Epithelial cell of prostate (primary cell): ENCODE measurements around the gene MICU1.
"Not testable (repeated sequence)": the region's sequence is repeated elsewhere in the genome, so short reads cannot be mapped to it uniquely, and the experiment has no call there.

Experiments
- DNase-seq: peaks from one replicate; pipeline ENCODE4 v3.0.0-alpha.2; 2011; ENCODE audit warnings: low read depth, low spot score
- H3K27ac ChIP-seq: fragments of 450-650 bp; 2 replicates; pipeline ENCODE4 v1.5.1; 2017; ENCODE audit warnings: mild to moderate bottlenecking

Gene MICU1

DNA sequence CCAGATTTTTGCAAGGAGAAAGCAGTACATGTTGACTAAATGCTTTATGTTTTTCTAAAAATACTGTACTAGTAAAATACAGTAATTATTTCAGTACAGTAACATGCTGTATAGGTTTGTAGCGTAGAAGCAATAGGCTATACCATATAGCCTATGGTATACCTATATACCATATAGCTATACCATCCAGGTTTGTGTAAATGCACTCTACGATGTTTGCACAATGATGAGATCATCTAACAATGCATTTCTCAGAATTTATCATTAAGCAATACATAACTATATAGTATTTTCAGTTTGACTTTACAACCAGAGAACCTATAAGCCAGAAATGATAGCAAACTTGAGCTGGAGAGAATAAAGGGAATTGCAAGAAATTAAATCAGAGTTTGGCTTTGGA is 161.4 kb downstream of the MICU1 start:
- H3K27ac ChIP-seq = no peak overlapping the region
- DNase-seq = no peak

DNA sequence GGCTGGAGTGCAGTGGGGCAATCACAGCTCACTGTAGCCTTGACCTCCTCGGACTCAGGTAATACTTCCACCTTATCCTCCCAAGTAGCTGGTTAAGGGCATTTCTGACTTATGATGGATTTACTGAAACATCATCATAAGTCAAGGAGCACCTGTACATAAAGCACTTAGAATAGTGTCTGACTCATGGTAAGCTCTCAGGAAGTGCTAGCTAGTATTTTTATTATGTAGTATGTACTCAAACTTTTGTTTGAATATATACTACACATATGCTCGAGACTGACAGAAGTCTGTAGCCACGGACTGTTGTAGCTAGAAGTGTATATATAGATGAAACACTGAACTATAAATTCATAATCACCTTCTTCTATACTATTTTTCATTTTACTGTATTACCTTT is 163.6 kb downstream of the MICU1 start:
- no peak for DNase-seq

DNA sequence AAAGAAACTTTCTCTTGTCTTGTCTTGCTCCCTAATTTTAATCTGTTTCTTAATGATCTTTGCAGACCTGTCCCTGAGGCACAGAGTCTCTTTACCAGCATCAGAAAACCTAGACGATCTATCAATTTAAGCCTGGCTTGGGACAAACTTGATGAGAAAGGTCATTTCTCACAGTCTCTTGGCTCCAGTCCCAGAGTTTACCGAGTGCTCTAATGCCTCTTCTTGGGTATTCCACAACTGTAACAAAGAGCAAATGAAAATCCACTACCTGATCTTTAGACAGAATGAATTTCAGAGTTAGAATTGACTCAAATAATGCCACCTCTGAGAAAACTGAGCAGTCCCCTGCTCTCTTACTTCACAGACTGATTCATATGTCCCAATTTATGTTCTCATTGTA is 164.8 kb downstream of the MICU1 start:
- no peak for DNase-seq
- no peak overlapping the region for H3K27ac ChIP-seq

More for the DNA sequence above, 163.6 kb downstream of the MICU1 start:
- no peak overlapping the region for H3K27ac ChIP-seq

DNA sequence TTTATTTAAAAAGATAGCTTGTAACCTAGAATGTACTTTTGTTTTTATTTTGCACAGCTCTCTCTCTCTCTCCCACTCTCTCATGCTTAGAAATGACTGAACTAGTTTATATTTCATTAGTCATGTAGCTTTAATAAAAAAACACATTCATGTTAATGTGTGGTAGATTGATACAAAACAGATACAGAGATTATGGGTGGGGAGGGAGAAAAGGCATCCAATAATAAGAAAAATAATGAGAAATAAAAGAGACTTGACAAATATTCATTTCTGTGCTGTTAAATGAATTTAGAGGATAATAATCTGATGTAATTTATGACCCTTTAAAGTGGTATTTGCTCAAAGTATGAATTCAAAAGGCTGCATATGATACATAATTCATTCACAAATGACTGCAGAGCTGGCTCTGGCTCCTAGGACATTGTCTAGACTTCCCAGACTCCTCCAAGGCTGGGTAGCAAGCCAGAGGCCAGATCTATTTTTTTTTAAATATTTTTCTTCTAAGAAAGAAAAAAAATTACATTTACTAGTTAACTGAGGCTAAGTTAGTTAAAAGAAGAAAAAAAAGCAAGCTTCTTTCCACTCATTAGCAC is 165.5 kb downstream of the MICU1 start:
- H3K27ac ChIP-seq = no peak overlapping the region
- no peak for DNase-seq

DNA sequence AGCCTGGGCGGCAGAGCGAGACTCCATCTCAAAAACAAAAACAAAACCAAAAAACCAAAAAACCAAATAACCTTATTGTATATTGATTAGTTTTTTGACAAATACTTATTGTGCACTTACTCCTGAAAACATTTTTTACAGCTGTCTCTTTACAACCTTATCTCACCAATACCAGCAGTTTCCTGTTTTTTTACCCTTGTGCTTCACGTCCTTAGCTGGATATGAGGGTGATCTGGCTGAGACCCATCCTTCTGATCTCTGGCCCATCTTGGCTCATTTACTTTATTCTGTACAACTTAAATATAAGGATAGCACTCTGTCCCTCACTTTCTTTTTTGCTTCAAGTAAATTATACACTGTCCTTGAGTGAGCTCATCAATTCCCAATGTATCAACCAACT is 166.6 kb downstream of the MICU1 start:
- H3K27ac ChIP-seq = no peak overlapping the region
- DNase-seq = no peak

DNA sequence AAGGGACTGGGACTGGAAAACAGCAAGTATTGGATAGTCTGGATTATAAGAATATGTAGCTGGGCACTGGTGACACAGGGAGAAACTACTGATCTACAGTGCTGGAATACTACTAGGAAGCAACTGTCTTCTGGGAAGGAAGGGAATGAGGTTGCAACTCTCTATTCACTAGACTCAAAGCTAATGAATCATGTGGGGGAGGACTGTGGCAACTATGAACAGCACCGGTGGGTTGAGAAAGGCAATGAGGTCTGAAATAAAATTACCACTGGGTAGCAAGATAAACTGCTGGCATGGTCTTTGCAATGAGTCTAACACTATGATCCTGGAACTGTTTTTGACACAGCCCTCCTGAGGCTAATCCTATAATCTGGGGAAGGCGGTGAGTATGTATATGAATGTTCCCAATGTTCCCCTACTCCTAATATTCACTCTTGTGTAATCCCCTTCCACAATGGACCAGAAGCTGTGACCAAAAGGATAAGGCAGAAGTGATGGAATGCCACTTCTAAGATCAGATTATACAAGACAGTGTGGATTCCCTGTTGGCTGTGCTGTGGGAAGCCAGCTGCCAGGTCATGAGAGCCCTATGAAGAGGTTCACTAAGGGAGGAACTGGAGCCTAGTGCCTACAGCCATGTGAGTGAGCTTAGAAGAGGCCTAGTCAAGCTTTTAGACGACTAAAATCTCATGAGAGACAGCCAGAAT is 169.8 kb downstream of the MICU1 start:
- H3K27ac ChIP-seq = no peak overlapping the region
- no peak for DNase-seq

DNA sequence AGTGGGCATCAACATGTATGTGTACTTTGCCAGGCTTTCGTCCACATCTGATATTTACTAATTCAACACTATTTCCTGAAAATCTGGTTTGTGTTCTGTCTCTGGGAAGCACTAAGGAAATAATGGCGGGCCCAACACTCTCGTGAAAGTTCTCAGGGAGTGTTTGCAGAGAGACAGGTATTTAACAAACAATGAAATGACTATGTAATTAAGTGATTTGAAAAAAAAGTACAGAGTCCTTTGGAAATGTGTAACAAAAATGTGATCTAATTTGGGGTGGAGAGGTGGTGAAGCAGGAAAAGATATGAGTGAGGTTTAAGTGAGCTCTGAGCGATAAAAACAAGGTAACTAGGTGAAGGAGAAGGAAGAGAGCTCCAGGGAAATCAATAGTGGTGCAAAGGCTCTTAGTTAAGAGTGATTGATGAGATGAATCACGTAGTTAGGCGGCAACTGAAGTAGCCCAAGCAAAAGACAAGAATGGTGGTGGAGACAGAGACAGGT is 175.9 kb downstream of the MICU1 start:
- no peak overlapping the region for H3K27ac ChIP-seq
- DNase-seq = no peak

DNA sequence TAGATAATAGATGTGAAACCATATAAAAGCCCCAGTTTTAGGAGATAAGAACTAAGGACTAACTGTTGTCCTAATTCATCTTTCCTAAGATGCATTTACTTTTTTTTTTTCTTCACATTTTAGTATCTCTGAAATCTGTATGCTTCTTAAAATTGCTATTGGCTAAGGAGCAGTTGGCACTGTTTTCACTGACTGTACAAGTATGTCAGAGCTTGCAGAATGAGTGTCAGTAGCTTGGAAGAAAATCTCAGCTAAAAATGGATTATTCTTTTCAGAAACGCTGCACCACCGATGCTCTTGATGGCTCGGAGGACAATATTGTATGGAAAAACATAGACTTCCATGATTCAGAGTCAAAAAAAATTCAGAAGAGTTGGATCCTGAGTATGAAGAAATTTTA is 180.0 kb downstream of the MICU1 start:
- no peak overlapping the region for H3K27ac ChIP-seq
- no peak for DNase-seq

DNA sequence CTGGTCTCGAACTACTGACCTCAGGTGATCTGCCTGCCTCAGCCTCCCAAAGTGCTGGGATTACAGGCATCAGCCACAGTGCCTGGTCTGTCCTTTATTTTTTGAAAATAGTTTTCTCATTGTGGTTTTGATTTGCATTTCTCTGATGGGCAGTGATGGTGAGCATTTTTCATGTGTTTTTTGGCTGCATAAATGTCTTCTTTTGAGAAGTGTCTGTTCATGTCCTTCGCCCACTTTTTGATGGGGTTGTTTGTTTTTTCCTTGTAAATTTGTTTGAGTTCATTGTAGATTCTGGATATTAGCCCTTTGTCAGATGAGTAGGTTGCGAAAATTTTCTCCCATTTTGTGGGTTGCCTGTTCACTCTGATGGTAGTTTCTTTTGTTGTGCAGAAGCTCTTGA is 182.9 kb downstream of the MICU1 start:
- not testable (repeated sequence) for DNase-seq, H3K27ac ChIP-seq

DNA sequence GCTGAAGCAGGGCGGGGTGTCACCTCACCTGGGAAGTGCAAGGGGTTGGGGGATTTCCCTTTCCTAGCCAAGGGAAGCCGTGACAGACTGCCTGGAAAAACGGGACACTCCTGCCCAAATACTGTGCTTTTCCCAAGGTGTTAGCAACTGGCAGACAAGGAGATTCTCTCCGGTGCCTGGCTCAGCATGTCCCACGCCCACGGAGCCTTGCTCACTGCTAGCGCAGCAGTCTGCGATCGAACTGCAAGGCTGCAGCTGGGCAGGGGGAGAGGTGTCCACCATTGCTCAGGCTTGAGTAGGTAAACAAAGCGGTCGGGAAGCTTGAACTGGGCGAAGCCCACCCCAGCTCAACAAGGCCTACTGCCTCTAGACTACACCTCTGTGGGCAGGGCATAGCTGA is 190.3 kb downstream of the MICU1 start:
- no peak overlapping the region for H3K27ac ChIP-seq
- DNase-seq = no peak

DNA sequence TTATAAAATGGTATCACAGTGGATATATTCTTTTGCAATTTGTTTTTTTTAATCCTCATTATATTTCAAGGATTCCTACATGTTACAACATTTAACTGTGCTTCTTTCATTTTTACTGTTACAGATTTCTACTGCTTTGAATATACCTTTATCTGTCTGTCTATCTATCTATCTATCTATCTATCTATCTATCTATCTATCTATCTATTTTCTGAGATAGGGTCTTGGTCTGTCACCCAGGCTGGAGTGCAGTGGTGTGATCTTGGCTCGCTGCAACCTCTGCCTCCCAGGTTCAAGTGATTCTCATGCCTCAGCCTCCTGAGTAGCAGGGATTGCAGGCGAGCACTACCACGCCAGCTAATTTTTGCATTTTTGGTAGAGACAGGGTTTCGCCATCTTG is 194.9 kb downstream of the MICU1 start:
- H3K27ac ChIP-seq, DNase-seq: not testable (repeated sequence)

DNA sequence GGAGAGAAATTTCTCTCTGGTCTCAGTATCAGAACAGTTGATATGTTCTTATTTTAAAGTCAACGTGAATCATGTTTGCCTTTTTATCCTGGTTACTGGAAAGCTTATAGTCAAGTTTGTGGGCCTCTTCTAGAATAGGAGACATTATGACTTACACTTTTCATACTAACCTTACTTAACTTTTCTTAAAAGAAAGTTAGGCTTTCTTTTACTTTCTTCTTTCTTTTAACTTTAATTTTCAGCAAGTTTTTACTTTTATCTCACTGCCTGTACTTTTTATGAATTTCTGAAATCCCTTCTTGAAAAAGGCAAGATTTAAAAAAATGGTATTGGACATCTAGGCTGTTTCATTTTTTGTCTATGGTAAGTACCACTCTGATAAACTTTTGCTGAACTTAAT is 195.9 kb downstream of the MICU1 start:
- no peak overlapping the region for H3K27ac ChIP-seq
- no peak for DNase-seq

DNA sequence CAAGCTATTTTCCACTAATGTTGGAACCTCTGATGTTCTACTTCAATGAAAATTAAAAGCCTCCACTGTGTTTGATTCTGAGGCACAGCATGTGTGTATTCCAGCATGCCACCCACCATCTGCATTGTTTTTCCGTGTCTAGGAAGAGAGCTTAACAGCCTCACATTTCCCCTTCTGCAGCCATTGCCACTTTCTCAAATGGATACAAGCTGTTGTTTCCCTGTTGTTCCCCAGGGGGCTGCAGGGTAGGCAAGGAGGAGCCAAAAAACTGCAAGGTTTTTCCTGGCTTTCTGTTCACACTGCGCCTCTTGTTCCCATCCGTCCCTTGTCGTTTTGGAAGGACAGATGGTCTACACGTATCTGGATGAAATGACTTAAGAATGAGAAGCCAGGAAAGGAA is 198.9 kb downstream of the MICU1 start:
- DNase-seq = no peak
- no peak overlapping the region for H3K27ac ChIP-seq

DNA sequence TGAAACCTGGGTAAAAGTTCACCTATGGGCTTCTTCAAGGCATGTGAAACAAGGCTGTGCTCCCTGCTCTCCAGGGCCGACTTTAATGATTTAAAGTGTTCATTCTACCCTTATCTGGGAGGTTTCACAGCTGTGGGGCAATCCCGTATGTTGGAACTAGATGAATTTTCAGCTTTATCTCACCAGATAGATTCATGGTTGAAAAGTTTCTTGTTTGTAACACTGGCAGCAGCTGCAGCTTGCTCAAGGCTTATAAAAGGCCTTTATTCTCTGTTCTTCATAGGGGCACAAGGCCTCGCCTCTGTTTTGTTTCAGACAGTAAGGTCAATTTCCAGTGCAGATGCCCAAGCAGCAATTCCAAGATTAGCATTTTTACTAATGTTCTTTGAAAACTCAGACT is 200.7 kb downstream of the MICU1 start:
- no peak overlapping the region for H3K27ac ChIP-seq
- DNase-seq = no peak

DNA sequence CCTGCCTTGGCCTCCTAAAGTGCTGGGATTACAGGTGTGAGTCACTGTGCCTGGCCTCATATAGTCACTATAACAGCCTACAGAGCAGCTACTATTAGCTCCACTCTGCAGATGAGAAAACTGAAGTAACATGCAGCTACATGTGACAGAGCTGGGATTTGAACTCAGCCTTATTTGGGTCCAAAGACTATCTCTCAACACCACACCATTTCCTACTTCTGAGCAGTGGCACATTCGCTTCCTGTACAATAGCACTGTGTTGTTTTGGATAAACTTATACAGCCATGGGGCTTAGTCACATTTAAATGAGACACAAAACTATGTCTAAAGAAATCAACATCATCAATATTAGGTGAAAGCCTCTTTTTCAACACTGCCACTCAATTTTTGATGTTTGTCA is 201.3 kb downstream of the MICU1 start:
- H3K27ac ChIP-seq = no peak overlapping the region
- DNase-seq = no peak

DNA sequence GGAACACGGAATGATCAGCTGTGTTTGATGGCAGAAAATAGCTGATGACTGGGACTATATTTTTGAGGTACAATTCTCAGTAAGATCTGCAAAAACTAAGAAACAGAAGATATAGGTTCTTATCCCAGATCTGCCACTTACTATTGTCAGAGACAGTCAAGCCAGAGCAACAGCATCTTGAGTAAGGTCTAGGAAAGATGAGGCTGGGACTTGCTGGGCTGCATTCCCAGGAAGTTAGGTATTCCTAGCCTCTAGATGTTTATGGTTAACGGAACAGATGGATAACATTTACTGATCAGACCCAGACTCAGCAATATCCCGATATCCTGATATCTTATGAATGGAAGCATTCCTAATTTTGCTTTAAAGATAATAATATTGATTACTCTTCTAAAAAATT is 202.5 kb downstream of the MICU1 start:
- no peak for DNase-seq
- no peak overlapping the region for H3K27ac ChIP-seq

DNA sequence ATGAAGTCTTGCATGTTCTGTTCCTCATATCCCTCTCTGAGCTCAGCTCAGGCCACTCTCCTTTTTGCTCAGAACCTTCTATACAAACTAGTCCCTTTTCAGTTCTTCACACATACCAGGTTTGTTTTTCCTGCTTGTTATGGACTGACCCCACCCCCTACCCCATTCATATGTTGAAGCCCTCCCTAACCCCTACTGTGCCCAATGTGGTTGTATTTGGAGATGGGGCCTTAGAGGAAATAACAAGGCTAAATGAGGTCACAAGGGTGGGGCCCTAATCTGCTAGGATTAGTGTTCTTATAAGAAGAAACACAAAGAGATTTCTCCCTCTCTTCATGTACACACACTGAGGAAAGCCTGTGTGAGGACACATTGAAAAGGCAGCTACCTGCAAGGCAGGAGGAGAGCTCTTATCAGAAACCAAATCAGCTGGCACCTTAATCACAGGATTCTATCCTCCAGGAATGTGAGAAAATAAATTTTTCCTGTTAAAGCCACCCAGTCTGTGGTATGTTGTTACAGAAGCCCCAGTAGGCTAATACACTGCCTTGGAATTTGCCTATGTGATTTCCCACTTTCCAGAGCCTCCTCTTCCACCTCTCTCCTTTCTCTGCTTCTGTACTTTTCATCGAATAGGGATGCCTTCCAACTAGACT is 203.9 kb downstream of the MICU1 start:
- no peak overlapping the region for H3K27ac ChIP-seq
- DNase-seq = no peak

DNA sequence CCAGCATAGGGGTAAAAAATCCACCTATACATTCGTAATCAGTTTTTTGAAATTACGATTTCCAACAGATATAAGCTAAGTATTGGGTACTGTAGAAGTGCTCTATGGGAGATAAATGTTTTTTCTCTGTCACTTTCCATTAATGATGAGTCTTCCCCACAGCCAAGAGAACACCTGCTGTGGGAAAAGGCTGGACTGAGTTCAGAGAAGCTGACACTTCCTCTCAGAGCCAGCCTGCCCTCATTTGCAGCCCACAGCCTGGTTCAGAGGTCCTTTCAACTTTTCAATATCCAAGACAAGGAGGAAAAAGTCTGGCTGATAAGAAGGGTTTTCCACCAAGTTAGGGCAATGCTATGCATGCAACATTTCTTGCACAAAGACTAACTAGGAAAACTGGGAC is 206.6 kb downstream of the MICU1 start:
- no peak overlapping the region for H3K27ac ChIP-seq
- DNase-seq = no peak

DNA sequence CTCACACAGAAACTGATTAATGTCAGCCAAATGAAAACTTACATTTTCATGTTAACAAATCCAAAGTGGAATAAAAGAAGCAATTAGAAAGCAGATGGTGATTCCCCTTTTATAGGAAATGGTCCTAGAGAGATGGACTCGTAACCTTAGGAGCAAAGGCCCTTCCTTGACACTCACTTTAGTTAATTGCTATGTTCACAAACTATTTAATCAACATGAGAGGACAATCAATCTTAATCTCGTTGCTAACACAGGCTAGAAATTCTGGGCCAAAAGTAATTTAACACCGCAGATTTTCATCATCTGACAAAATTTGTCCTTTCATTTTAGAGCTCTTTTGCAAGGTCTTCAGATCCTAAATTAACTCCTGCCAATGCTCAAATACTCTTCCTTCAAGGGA is 207.2 kb downstream of the MICU1 start:
- no peak for DNase-seq
- H3K27ac ChIP-seq = no peak overlapping the region

DNA sequence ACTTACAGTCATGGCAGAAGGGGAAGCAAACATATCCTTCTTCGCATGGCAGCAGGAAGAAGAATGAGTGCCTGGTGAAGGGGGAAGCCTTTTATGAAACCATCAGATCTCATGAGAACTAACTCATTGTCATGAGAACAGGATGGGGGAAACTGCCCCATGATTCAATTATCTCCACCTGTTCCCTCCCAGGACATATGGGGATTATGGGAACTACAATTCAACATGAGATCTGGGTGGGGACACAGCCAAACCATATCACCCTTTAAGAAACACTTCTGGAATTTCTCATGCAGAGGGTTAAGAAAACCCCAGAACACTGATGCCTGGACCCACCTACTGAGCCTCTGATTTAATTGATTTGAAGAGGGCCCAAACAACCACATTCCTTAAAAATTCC is 207.9 kb downstream of the MICU1 start:
- no peak for DNase-seq
- no peak overlapping the region for H3K27ac ChIP-seq

DNA sequence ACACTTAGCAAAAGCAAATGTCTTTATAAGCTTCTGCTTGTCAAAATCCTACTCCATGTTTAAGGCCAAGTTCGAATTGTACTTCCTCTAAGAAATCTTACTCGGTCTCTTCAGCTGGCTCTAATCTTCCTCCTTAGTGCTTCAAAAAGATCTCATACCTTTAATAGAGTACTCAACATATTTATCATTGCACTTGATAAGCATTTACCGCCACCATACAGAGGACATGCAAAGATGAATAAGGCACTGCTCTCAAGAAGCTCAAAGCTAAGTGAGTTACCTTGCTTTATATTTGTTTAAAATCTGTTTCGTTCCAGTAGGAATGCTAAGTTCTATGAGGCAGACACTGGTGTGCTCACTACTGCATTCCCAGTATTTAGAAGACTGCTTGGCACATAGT is 209.2 kb downstream of the MICU1 start:
- H3K27ac ChIP-seq = no peak overlapping the region
- DNase-seq = no peak

DNA sequence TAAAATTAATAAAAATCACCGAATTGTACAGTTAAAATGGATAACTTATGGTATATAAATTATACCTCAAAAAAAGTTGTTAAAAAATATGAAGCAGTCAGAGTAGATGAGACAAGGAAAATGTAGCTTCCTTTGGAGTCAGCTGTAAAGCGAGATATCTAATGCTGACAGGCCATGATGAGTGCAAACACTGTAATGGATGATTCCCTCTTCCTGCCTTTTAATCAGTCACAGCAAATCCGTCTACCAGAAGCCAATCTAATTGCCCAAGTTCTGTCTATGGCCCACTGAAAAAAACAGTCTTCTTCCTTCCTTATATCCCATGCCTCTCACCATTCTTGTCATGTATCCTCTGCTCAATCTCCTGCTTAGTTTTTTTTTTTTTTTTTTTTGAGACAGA is 211.2 kb downstream of the MICU1 start:
- H3K27ac ChIP-seq = no peak overlapping the region
- DNase-seq = no peak
